Peyer's patch (tissue), 4 donors: ENCODE results near the gene SOBP. TPM values are rescaled to one million over a fixed set of nuclear protein-coding genes. Genes with fewer than 3 reads are reported as not detected.

Experiments
- DNase-seq, 3 donors: peaks; one replicate each; pipeline ENCODE4 v3.0.0-alpha.2; 2017 to 2019
- H3K27ac ChIP-seq, 4 donors: fragments of 200-600 bp; sonication (generic); one replicate each; pipeline ENCODE4 v1.5.1; 2016 to 2019
- H3K27me3 ChIP-seq, 2 donors: fragments of 200-600 bp; sonication (generic); one replicate each; pipeline ENCODE4 v1.5.1; 2019
- H3K36me3 ChIP-seq, 3 donors: fragments of 200-600 bp; sonication (generic); one replicate each; pipeline ENCODE4 v1.5.1; 2016 to 2019
- H3K4me1 ChIP-seq, 4 donors: fragments of 200-600 bp; sonication (generic); one replicate each; pipeline ENCODE4 v1.5.1; 2016 to 2019
- H3K4me3 ChIP-seq, 4 donors: fragments of 200-600 bp; sonication (generic); 1 replicate in 3 of 4; 2 replicates in 1 of 4; pipeline ENCODE4 v1.5.1; 2016 to 2019; ENCODE audit warnings: mild to moderate bottlenecking in 1 of 4
- H3K9me3 ChIP-seq, 4 donors: fragments of 200-600 bp; sonication (generic); one replicate each; pipeline ENCODE4 v1.5.1; 2016 to 2019; ENCODE audit warnings: mild to moderate bottlenecking in 1 of 4
- POLR2A ChIP-seq, 2 donors: fragments of 450-650 bp; IDR thresholded peaks; one replicate each; pipeline ENCODE4 v1.5.1; 2017; ENCODE audit warnings: antibody characterized with exemption in 2 of 2, mild to moderate bottlenecking in 2 of 2, moderate library complexity in 2 of 2
- total RNA-seq, 4 donors: library from RNA; depleted of rRNA; stranded (reverse); fragments of >200 nt; gene quantifications; one replicate each; pipeline ENCODE4 v1.1.0, GENCODE V29; 2016
- TF ChIP-seq, protein P1 (sequence below), 6 experiments: fragments of 450-650 bp in 4 of 6; fragments of 200-600 bp in 2 of 6; sonication (generic) in 1 of 6; IDR thresholded peaks; one replicate each; pipeline ENCODE4 v1.5.1; 2017 to 2019; ENCODE audit warnings: antibody characterized with exemption in 6 of 6, mild to moderate bottlenecking in 3 of 6, moderate library complexity in 1 of 6

SOBP gene
- total RNA-seq, 4 donors from 2014 or later = 0.35 to 13.2 (median 1.8) TPM

- Histone ChIP-seq H3K27me3 (no peaks in the 10 kb centered on the region), H3K27ac (no peak overlapping the region), H3K4me1 (no peaks in the 10 kb centered on the region), H3K4me3 (no peak overlapping the region), H3K36me3 (no peaks in the 10 kb centered on the region), H3K9me3 (no peaks in the 10 kb centered on the region)
- no peak for DNase-seq
- no peak for TF ChIP-seq POLR2A (IDR thresholded peaks at IDR 0.05)
- TF ChIP-seq, protein P1, sequence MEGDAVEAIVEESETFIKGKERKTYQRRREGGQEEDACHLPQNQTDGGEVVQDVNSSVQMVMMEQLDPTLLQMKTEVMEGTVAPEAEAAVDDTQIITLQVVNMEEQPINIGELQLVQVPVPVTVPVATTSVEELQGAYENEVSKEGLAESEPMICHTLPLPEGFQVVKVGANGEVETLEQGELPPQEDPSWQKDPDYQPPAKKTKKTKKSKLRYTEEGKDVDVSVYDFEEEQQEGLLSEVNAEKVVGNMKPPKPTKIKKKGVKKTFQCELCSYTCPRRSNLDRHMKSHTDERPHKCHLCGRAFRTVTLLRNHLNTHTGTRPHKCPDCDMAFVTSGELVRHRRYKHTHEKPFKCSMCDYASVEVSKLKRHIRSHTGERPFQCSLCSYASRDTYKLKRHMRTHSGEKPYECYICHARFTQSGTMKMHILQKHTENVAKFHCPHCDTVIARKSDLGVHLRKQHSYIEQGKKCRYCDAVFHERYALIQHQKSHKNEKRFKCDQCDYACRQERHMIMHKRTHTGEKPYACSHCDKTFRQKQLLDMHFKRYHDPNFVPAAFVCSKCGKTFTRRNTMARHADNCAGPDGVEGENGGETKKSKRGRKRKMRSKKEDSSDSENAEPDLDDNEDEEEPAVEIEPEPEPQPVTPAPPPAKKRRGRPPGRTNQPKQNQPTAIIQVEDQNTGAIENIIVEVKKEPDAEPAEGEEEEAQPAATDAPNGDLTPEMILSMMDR (IDR thresholded peaks at IDR 0.05) = no peak
Measured at GRCh38 chr6:107535626-107536025, 45.7 kb downstream of the SOBP start.

DNA sequence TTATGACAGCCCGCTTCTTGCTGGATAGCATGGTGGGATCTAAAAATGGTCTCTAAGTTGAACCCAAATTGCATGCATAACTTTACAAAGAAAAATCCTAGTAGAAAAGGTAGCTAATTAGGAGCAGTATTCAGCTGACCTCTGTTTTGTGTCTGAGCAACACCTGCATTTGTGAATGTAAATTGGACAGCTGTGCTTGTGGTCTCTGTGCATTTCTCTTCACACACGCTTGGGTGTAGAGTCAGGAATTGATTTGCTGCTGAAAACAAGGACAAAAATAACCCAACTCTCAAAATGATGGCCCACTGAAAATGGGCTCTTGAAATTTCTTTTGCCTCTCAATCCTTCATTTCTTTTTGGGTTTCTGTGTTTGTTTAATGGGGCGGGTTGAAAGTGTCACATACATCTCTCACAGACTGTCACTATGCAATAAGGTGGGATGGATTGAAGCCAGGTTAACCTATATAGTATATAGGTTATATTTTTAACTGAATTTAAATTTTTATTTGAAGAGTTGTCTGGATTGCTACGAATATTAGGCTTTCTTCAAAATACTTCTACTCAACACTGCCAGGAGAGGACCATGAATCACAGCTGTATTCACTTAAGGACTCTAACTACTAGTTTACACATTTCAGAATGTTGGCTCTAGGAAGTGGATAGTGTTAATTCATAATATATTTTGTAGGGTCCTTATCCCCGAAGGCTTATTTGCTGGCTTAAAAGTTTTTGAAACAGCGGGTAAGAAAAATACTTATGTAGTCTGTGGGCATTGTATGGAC, 46.5 kb downstream of the SOBP start:
- H3K27ac ChIP-seq = no peak overlapping the region
- DNase-seq = no peak
- H3K9me3 ChIP-seq = no peaks in the 10 kb centered on the region
- no peak for TF ChIP-seq POLR2A (IDR thresholded peaks at IDR 0.05)
- TF ChIP-seq, protein P1 (IDR thresholded peaks at IDR 0.05) = no peak
- H3K4me1 ChIP-seq = no peaks in the 10 kb centered on the region
- no peaks in the 10 kb centered on the region for H3K27me3 ChIP-seq
- H3K4me3 ChIP-seq = no peak overlapping the region
- no peaks in the 10 kb centered on the region for H3K36me3 ChIP-seq

GRCh38 chr6:107537559-107537958, 47.6 kb downstream of the SOBP start:
- TF ChIP-seq POLR2A (IDR thresholded peaks at IDR 0.05) = no peak
- TF ChIP-seq, protein P1 (IDR thresholded peaks at IDR 0.05) = no peak
- no peaks in the 10 kb centered on the region for H3K27me3 ChIP-seq
- no peaks in the 10 kb centered on the region for H3K4me1 ChIP-seq
- H3K36me3 ChIP-seq = no peaks in the 10 kb centered on the region
- H3K27ac ChIP-seq = no peak overlapping the region
- H3K9me3 ChIP-seq = no peaks in the 10 kb centered on the region
- no peak for DNase-seq
- no peak overlapping the region for H3K4me3 ChIP-seq

DNA sequence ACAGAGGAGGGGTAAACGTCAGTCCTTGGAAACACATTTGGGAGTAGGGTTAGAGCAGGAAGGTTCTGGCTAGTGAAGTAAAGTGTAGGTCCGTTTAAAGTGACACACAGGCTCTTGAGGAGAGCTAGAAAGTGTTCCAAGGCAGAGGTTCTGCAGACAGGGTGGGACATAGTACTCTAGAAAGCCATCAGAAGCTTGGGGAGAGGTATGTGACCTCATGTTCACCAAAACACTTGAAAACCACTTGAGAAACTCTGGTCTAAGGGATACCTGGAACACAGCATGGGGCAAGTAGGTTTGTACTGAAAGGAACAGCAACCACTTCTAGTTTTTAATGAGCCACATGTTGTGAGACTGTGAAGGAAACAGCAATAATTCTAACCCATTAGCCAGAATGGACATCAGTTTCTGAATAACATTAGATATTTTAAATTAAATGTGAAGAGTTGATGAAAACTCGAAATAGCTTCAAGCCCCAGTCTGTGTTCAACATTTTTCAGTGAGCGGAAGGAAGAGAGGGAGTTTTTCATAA, 49.0 kb downstream of the SOBP start:
- Histone ChIP-seq H3K27me3 (no peaks in the 10 kb centered on the region), H3K9me3 (no peaks in the 10 kb centered on the region), H3K36me3 (no peaks in the 10 kb centered on the region), H3K4me1 (no peaks in the 10 kb centered on the region), H3K27ac (no peak overlapping the region), H3K4me3 (no peak overlapping the region)
- TF ChIP-seq, protein P1 (IDR thresholded peaks at IDR 0.05) = no peak
- TF ChIP-seq POLR2A (IDR thresholded peaks at IDR 0.05) = no peak
- no peak for DNase-seq

DNA sequence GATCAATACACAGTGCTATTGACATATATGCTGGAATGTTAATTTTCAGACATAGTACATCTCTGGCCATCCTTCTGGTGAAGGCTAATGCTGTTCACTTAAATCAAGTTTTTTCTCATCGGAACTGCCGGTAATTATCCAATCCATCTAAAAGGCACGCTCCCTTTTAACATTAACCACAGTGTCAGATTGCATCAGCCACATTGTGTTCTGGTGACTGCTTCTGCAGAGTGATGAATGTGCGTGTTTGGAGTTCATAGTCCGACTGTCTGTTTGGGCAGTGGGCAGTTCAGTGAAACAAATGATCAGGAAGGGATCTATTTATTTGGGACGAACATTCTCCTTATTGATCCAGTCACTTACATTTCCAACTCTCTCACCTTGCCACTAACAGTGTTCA, 49.5 kb downstream of the SOBP start:
- H3K4me3 ChIP-seq = no peak overlapping the region
- peak in 1 of 3 donors; percentile 57 for DNase-seq
- TF ChIP-seq POLR2A (IDR thresholded peaks at IDR 0.05) = no peak
- TF ChIP-seq, protein P1 (IDR thresholded peaks at IDR 0.05) = no peak
- H3K27ac ChIP-seq = no peak overlapping the region
- no peaks in the 10 kb centered on the region for H3K27me3 ChIP-seq
- no peaks in the 10 kb centered on the region for H3K9me3 ChIP-seq
- H3K36me3 ChIP-seq = no peaks in the 10 kb centered on the region
- H3K4me1 ChIP-seq = no peaks in the 10 kb centered on the region
